Neural crest cell (in vitro differentiated cells): ENCODE data around the gene TJP3. TPM values are rescaled to one million over a fixed set of nuclear protein-coding genes. Genes with fewer than 3 reads are reported as not detected.

Source experiments
- DNase-seq: peaks from one replicate; pipeline ENCODE4 v3.0.0; 2021; ENCODE audit warnings: low read depth, mixed read lengths, low spot score
- H3K27ac Mint-ChIP-seq: one replicate; pipeline ENCODE4 v1.8.0; 2021; ENCODE audit warnings: mild to moderate bottlenecking, mixed read lengths; ENCODE audit not compliant: unreplicated experiment
- H3K27me3 Mint-ChIP-seq: 2 replicates; pipeline ENCODE4 v1.8.0; 2021; ENCODE audit warnings: low read depth, mild to moderate bottlenecking, mixed read lengths
- H3K36me3 Mint-ChIP-seq: 2 replicates; pipeline ENCODE4 v1.8.0; 2021; ENCODE audit warnings: low read depth, mild to moderate bottlenecking, mixed read lengths
- H3K4me1 Mint-ChIP-seq: 2 replicates; pipeline ENCODE4 v1.8.0; 2021; ENCODE audit warnings: mixed read lengths
- H3K4me3 Mint-ChIP-seq: one replicate; pipeline ENCODE4 v1.8.0; 2021; ENCODE audit warnings: mild to moderate bottlenecking, mixed read lengths
- H3K9me3 Mint-ChIP-seq: 2 replicates; pipeline ENCODE4 v1.8.0; 2021; ENCODE audit warnings: mixed read lengths
- total RNA-seq: library from RNA; stranded (reverse); gene quantifications from 2 replicates; pipeline ENCODE4 v1.2.1, GENCODE V29; 2021
- TF ChIP-seq, protein P1 (sequence below): fragments of 200-600 bp; sonication (generic); conservative IDR thresholded peaks from 2 replicates; pipeline ENCODE4 v1.5.0; 2021; ENCODE audit warnings: antibody characterized with exemption, mild to moderate bottlenecking

TJP3 gene
- total RNA-seq, 1 donor from 2014 or later = not detected

GRCh38 chr19:3788996-3789778 lies 81.0 kb downstream of the TJP3 start:
- DNase-seq = no peak
- Mint-ChIP-seq H3K27me3 (peaks cover 75% of the 10 kb centered on the region), H3K4me1 (no peaks in the 10 kb centered on the region), H3K4me3 (no peak overlapping the region), H3K9me3 (no peaks in the 10 kb centered on the region), H3K36me3 (no peaks in the 10 kb centered on the region), H3K27ac (no peak overlapping the region)
- TF ChIP-seq, protein P1, sequence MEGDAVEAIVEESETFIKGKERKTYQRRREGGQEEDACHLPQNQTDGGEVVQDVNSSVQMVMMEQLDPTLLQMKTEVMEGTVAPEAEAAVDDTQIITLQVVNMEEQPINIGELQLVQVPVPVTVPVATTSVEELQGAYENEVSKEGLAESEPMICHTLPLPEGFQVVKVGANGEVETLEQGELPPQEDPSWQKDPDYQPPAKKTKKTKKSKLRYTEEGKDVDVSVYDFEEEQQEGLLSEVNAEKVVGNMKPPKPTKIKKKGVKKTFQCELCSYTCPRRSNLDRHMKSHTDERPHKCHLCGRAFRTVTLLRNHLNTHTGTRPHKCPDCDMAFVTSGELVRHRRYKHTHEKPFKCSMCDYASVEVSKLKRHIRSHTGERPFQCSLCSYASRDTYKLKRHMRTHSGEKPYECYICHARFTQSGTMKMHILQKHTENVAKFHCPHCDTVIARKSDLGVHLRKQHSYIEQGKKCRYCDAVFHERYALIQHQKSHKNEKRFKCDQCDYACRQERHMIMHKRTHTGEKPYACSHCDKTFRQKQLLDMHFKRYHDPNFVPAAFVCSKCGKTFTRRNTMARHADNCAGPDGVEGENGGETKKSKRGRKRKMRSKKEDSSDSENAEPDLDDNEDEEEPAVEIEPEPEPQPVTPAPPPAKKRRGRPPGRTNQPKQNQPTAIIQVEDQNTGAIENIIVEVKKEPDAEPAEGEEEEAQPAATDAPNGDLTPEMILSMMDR = no peak

- H3K4me3 Mint-ChIP-seq = no peak overlapping the region
- no peak overlapping the region for H3K27ac Mint-ChIP-seq
- H3K27me3 Mint-ChIP-seq = peaks cover 67% of the 10 kb centered on the region
- H3K9me3 Mint-ChIP-seq = no peaks in the 10 kb centered on the region
- no peaks in the 10 kb centered on the region for H3K36me3 Mint-ChIP-seq
- TF ChIP-seq, protein P1 = no peak
- no peaks in the 10 kb centered on the region for H3K4me1 Mint-ChIP-seq
- no peak for DNase-seq
Measured at GRCh38 chr19:3790209-3790734, 82.1 kb downstream of the TJP3 start.

DNA sequence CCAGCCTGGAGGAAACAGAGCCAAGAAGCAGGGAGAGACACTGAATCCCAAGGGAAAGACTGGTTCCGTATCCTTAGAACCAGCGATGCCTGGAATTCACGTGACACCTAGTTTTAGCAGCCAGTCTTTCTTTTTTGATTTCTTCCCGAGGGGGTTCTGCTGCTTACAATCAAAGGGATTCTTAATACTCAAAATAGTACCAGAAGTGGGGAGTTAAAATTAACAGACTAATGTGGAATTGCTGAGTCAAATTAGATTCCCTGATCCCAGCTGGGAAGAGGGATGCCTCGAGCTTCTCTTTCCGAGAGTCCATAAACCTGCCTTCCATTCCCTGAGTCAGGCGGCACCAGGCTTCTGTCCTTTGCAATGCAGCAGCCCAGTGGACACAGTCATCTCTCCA lies 82.8 kb downstream of the TJP3 start:
- no peaks in the 10 kb centered on the region for H3K9me3 Mint-ChIP-seq
- no peak overlapping the region for H3K27ac Mint-ChIP-seq
- TF ChIP-seq, protein P1 = no peak
- no peaks in the 10 kb centered on the region for H3K36me3 Mint-ChIP-seq
- DNase-seq = no peak
- H3K27me3 Mint-ChIP-seq = peaks cover 61% of the 10 kb centered on the region
- H3K4me1 Mint-ChIP-seq = no peaks in the 10 kb centered on the region
- no peak overlapping the region for H3K4me3 Mint-ChIP-seq

GRCh38 chr19:3792114-3792513 lies 83.9 kb downstream of the TJP3 start:
- H3K4me3 Mint-ChIP-seq = no peak overlapping the region
- H3K36me3 Mint-ChIP-seq = no peaks in the 10 kb centered on the region
- no peak overlapping the region for H3K27ac Mint-ChIP-seq
- TF ChIP-seq, protein P1 = no peak
- DNase-seq = no peak
- H3K4me1 Mint-ChIP-seq = no peaks in the 10 kb centered on the region
- peaks cover 60% of the 10 kb centered on the region for H3K27me3 Mint-ChIP-seq
- peaks cover 5% of the 10 kb centered on the region for H3K9me3 Mint-ChIP-seq

DNA sequence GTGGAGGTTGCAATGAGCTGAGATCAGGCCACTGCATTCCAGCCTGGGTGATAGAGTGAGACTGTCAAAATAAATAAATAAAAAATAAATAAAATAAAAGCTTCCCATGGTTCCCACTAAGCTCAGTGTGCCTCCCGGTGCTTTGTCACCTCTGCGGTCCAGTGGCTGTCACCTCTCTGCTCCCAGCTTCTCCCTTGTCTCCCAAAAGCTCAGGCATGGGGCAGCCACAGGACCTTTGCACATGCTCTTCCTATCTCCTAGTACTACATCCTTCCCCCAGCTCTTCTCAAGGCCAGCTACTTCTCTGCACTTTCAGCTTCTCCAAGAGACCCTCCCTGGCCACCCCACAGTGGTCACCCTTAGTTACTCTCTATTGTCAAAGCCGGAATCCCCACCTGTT lies 85.6 kb downstream of the TJP3 start:
- peaks cover 51% of the 10 kb centered on the region for H3K27me3 Mint-ChIP-seq
- DNase-seq = no peak
- no peaks in the 10 kb centered on the region for H3K36me3 Mint-ChIP-seq
- TF ChIP-seq, protein P1 = no peak
- no peak overlapping the region for H3K4me3 Mint-ChIP-seq
- no peak overlapping the region for H3K27ac Mint-ChIP-seq
- H3K9me3 Mint-ChIP-seq = peaks cover 5% of the 10 kb centered on the region
- H3K4me1 Mint-ChIP-seq = no peaks in the 10 kb centered on the region
